SKM-1 treated with dmso at 0.1 percent for 144 hours (cell line): ENCODE measurements around the gene TSR3.
A peak's percentile ranks its signal among the peaks of the same experiment; 100 is the strongest.

ENCODE experiments used
- DNase-seq: peaks from one replicate; lab custom pipeline; 2025; ENCODE audit not compliant: unreplicated experiment; lab: John Stamatoyannopoulos, UW

Gene TSR3

GRCh38 chr16:1351582-1352362, at the start of gene TSR3, which contains the start of gene GNPTG:
Gene TSR3 (minus strand): TSS chr16:1351878. CDS start chr16:1351804, 74 bp downstream.
Gene GNPTG (plus strand): TSS chr16:1351931. CDS start chr16:1351966, 35 bp downstream.
- DNase-seq: peak; percentile 53

GRCh38 chr16:1401061-1401757, 49.5 kb upstream of the TSR3 start:
- DNase-seq: no peak

DNA sequence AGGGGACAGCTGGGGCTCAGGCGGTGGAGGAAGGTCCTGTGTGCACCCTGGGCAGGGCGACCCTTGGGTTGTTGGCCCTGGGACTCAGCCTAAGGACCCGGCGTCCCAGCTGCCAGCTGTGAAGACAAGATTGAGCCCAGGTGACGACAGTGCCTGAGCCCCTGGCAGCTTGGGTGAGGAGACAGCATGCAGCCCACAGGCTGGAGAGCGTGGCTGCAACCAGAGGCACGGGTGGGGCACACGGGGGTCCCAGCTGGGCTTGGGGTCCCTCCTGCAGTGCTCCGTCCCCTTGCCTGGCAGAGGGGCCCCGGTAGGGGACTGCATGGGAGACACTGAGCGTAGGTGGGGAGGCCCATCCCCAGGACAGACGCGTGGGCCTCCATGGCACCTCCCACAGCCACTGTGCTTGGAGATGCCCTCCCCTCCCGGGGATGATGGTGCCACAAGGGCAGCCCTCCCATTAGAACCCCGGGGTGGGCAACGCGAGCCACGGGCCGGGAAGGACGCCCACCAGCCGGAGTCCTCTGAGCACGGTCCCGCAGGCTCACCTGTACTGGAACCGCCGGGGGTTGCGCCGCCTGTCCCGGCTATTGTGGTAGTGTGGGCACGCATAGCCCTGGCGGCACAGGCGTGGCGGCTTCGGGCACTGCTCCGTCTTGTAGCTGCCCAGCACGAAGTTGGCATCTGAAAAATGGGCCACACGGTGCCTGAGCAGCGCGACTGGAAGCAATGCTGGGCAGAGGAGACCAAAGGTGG, 47.3 kb upstream of the TSR3 start:
- DNase-seq: no peak

GRCh38 chr16:1398351-1398750, 46.7 kb upstream of the TSR3 start:
- DNase-seq: no peak

- no peak for DNase-seq
Observed at GRCh38 chr16:1397779-1398178, 46.1 kb upstream of the TSR3 start.

DNA sequence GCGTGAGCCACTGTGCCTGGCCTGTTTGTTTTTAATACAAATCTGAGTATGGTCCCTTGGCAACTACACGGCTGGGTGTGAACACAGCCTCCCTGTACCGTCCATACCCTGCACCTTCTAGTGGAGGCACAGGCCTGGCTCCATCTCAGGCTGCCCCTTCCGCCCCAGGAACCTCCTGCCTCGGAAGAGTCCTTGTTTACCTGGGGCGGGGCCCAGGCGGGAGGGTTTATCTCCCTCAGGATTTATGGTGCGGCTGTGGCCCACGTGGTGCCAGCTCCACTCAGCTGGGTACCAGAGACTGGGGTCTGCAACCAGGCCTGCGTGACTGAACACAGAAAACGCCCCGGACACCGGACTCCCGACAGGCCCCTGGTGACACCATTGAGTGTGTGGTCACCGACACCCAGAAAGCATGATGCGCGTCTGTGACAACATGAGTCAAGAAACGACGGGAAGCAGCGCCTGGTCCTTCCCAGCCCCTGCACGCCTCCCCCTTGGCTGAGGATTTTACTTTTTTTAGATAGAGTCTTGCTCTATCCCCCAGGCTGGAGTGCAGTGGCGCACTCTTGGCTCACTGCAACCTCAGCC, 43.9 kb upstream of the TSR3 start:
- DNase-seq: no peak

- no peak for DNase-seq
Observed at GRCh38 chr16:1394367-1394951, 42.8 kb upstream of the TSR3 start.

- no peak for DNase-seq
Observed at GRCh38 chr16:1393613-1394176, 42.0 kb upstream of the TSR3 start.

DNA sequence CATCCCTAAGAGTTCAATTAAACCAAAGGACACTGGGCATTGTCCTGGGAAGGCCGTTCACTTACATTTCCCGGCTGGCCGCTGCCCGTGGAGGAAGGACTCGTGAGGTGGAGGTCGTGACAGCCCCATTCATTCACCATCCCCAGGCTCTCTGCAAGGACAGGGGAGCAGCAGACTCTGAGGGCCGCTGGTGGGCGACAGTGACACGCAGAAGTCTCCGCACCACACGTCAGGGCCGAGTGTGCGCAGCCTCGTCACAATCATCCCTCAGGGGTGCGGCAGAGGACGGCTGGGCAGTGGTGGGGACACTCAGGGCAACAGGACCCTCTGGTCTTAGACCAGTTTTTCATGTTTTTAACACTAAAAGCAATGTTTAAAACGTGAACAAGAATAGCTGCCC, 41.1 kb upstream of the TSR3 start:
- no peak for DNase-seq

GRCh38 chr16:1390239-1390779, 38.6 kb upstream of the TSR3 start:
- no peak for DNase-seq

- no peak for DNase-seq
Observed at GRCh38 chr16:1389762-1390161, 38.1 kb upstream of the TSR3 start.

DNA sequence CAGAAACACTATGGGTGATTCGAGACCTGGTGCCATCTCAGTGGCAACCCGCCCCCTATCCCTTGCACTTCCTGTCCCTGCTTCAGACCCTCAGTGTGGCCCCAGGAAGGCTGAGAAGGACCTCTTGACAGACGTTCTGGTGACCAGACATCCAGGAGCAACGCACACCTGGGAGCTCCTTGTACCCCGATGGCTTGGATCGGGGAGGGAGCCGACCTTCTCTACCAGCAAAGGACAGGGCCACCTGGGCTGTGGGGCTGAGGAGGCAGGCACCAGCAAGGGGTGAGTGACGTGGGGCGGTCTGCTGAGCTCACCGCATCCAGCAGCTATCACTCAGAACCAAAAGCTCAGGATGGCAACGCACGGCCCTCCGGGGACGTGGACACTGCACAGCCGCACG, 35.7 kb upstream of the TSR3 start:
- no peak for DNase-seq

GRCh38 chr16:1385232-1385631, 33.6 kb upstream of the TSR3 start:
- no peak for DNase-seq

- DNase-seq: no peak
Observed at GRCh38 chr16:1383556-1383955, 31.9 kb upstream of the TSR3 start.

- DNase-seq: no peak
Observed at GRCh38 chr16:1381612-1382406, 30.1 kb upstream of the TSR3 start.

GRCh38 chr16:1380195-1380594, 28.5 kb upstream of the TSR3 start:
- no peak for DNase-seq

GRCh38 chr16:1379304-1380076, 27.8 kb upstream of the TSR3 start:
- DNase-seq: peak; percentile 47

- DNase-seq: peak; percentile 25
Observed at GRCh38 chr16:1378804-1379303, 27.2 kb upstream of the TSR3 start.
